Measurements from ENCODE around the gene CCL11. TPM values are rescaled to one million over a fixed set of nuclear protein-coding genes. Genes with fewer than 3 reads are reported as not detected.

Gene CCL11
- total RNA-seq, 1 donor from 2014 or later, result not detected

DNA sequence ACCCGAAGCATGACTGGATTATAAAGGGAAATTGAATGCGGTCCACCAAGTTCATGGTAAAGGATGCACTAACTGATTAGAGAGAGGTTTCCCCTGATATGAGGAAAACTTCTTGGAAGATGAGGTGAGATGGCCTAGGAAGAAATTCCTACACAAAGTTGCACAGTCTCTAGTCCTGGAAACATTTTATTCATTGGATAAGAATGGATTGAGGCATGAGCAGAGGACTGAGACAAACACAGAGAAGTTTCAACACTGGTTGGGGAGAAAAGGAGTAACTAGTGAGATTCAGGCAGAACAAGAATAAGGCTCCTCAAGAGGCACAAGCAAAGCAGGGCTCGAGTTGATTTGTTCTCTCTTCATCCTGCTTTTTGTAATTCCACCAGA, 32.4 kb upstream of the CCL11 start:
- Mint-ChIP-seq H3K36me3 (no peaks in the 10 kb centered on the region), H3K27me3 (peaks cover 8% of the 10 kb centered on the region), H3K27ac (no peak overlapping the region), H3K4me3 (peak overlapping the region; percentile 29), H3K9me3 (no peaks in the 10 kb centered on the region), H3K4me1 (ENCODE audit: unreplicated experiment) (peaks cover 30% of the 10 kb centered on the region)
- DNase-seq (ENCODE audit: extremely low spot score, unreplicated experiment), result no peak
- TF ChIP-seq, protein P1, sequence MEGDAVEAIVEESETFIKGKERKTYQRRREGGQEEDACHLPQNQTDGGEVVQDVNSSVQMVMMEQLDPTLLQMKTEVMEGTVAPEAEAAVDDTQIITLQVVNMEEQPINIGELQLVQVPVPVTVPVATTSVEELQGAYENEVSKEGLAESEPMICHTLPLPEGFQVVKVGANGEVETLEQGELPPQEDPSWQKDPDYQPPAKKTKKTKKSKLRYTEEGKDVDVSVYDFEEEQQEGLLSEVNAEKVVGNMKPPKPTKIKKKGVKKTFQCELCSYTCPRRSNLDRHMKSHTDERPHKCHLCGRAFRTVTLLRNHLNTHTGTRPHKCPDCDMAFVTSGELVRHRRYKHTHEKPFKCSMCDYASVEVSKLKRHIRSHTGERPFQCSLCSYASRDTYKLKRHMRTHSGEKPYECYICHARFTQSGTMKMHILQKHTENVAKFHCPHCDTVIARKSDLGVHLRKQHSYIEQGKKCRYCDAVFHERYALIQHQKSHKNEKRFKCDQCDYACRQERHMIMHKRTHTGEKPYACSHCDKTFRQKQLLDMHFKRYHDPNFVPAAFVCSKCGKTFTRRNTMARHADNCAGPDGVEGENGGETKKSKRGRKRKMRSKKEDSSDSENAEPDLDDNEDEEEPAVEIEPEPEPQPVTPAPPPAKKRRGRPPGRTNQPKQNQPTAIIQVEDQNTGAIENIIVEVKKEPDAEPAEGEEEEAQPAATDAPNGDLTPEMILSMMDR (conservative IDR thresholded peaks at IDR 0.05), result no peak

DNA sequence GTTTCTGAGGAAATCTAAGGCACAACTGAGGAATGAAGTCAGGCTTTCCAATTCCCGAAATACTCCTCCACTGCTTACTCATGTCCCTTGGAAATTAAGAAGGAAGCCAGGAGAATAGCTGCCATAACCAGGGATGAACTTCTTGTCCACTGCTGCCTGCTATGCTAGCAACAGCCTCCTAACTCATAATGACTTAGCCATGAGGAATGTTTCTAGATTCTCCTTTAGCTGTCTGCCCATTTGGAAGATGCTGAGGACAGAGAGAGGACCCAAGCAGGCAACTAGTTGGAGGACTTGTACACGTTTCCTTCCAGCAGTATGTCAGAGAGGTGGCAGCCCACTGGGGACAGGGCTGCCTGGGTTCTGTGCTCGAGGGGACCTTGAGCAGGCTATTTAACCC, 31.4 kb upstream of the CCL11 start:
- TF ChIP-seq, protein P1 (conservative IDR thresholded peaks at IDR 0.05), result no peak
- no peaks in the 10 kb centered on the region for H3K36me3 Mint-ChIP-seq
- no peak overlapping the region for H3K4me3 Mint-ChIP-seq
- H3K27me3 Mint-ChIP-seq, result peaks cover 11% of the 10 kb centered on the region
- H3K9me3 Mint-ChIP-seq, result no peaks in the 10 kb centered on the region
- peaks cover 30% of the 10 kb centered on the region for H3K4me1 Mint-ChIP-seq (ENCODE audit: unreplicated experiment)
- DNase-seq (ENCODE audit: extremely low spot score, unreplicated experiment), result no peak
- H3K27ac Mint-ChIP-seq, result no peak overlapping the region

DNA sequence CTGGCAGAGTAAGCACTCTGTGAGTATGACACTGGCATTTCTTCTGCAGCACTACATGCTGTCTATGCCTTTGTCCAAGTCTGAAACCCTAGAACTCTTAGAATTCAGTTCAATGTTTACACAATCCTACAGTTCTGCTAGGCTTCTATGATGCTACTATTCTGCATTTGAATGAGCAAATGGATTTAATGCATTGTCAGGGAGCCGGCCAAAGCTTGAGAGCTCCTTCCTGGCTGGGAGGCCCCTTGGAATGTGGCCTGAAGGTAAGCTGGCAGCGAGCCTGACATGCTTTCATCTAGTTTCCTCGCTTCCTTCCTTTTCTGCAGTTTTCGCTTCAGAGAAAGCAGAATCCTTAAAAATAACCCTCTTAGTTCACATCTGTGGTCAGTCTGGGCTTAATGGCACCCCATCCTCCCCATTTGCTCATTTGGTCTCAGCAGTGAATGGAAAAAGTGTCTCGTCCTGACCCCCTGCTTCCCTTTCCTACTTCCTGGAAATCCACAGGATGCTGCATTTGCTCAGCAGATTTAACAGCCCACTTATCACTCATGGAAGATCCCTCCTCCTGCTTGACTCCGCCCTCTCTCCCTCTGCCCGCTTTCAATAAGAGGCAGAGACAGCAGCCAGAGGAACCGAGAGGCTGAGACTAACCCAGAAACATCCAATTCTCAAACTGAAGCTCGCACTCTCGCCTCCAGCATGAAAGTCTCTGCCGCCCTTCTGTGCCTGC, 30.7 kb upstream of the CCL11 start, which contains the start of gene CCL2:
Gene CCL2 (plus strand): TSS at position 635 of the 730 bp plus-strand sequence. CDS start 65 bp downstream, at position 700.
- DNase-seq (ENCODE audit: extremely low spot score, unreplicated experiment), result no peak
- Mint-ChIP-seq H3K27me3 (peaks cover 16% of the 10 kb centered on the region), H3K36me3 (no peaks in the 10 kb centered on the region), H3K4me1 (ENCODE audit: unreplicated experiment) (peaks cover 30% of the 10 kb centered on the region), H3K27ac (peak within 1 kb of the TSS; percentile 66), H3K4me3 (peak within 1 kb of the TSS; percentile 82), H3K9me3 (no peaks in the 10 kb centered on the region)
- TF ChIP-seq, protein P1 (conservative IDR thresholded peaks at IDR 0.05), result no peak

DNA sequence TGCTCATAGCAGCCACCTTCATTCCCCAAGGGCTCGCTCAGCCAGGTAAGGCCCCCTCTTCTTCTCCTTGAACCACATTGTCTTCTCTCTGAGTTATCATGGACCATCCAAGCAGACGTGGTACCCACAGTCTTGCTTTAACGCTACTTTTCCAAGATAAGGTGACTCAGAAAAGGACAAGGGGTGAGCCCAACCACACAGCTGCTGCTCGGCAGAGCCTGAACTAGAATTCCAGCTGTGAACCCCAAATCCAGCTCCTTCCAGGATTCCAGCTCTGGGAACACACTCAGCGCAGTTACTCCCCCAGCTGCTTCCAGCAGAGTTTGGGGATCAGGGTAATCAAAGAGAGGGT, 30.2 kb upstream of the CCL11 start:
- Mint-ChIP-seq H3K36me3 (no peaks in the 10 kb centered on the region), H3K4me3 (peak overlapping the region; percentile 82), H3K27ac (peak overlapping the region; percentile 66), H3K27me3 (peaks cover 19% of the 10 kb centered on the region), H3K9me3 (no peaks in the 10 kb centered on the region), H3K4me1 (ENCODE audit: unreplicated experiment) (peaks cover 30% of the 10 kb centered on the region)
- TF ChIP-seq, protein P1 (conservative IDR thresholded peaks at IDR 0.05), result no peak
- DNase-seq (ENCODE audit: extremely low spot score, unreplicated experiment), result no peak

DNA sequence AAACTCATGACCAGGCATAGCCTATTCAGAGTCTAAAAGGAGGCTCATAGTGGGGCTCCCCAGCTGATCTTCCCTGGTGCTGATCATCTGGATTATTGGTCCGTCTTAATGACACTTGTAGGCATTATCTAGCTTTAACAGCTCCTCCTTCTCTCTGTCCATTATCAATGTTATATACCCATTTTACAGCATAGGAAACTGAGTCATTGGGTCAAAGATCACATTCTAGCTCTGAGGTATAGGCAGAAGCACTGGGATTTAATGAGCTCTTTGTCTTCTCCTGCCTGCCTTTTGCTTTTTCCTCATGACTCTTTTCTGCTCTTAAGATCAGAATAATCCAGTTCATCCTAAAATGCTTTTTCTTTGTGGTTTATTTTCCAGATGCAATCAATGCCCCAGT, 29.7 kb upstream of the CCL11 start:
- Mint-ChIP-seq H3K27ac (peak overlapping the region; percentile 26), H3K9me3 (no peaks in the 10 kb centered on the region), H3K4me1 (ENCODE audit: unreplicated experiment) (peaks cover 26% of the 10 kb centered on the region), H3K36me3 (no peaks in the 10 kb centered on the region), H3K27me3 (peaks cover 23% of the 10 kb centered on the region), H3K4me3 (peak overlapping the region; percentile 82)
- TF ChIP-seq, protein P1 (conservative IDR thresholded peaks at IDR 0.05), result no peak
- no peak for DNase-seq (ENCODE audit: extremely low spot score, unreplicated experiment)

Measured in type B pancreatic cell (in vitro differentiated cells).